Measurements from ENCODE around the gene LDLRAD4. TPM values are rescaled to one million over a fixed set of nuclear protein-coding genes. Genes with fewer than 3 reads are reported as not detected.

The LDLRAD4 gene
- total RNA-seq, 2 donors from 2014 or later = 112 to 120 TPM

DNA sequence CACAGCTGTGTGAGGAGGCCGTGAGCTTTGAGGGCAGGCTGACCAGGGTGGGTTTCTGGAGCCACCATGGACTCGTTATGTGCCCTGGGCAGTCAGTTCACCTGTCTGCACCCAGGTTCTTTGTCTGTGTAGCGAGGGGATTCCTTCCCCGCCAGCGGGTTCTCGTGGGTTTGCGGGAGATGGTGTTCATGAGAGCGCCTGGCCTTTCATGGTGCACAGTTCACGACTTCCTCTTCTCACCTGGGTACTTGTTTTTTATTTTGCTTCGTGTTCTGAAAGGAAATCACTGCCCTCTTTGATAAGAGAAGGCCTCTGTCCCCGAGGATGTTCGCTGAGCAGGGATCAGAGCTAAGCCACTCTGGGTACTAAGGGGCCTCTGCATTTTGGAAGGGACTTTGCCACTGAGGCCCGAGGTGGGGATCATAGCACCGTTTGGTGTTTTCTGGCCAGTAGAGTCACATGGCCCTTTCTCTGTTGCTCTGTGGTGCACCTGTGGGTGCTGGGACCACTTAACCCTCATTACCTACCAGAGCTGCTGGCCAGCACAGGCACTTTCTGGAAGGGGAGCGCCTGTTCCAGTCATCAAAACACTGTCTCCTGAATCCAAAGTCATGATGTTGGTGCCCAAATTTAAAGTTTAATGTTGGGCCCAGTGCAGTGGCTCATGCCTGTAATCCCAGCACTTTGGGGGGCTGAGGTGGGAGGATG, 78.5 kb downstream of the LDLRAD4 start:
- H3K4me1 Mint-ChIP-seq = peaks cover 3% of the 10 kb centered on the region
- H3K27me3 Mint-ChIP-seq = no peaks in the 10 kb centered on the region
- no peak overlapping the region for H3K4me3 Mint-ChIP-seq
- no peaks in the 10 kb centered on the region for H3K36me3 Mint-ChIP-seq (ENCODE audit: low read depth)
- H3K27ac Mint-ChIP-seq = peak overlapping the region; percentile 14
- ATAC-seq (no peak), DNase-seq (no peak)
- no peaks in the 10 kb centered on the region for H3K9me3 ChIP-seq (ENCODE audit: control insufficient read depth, low read length, poor library complexity, severe bottlenecking)

DNA sequence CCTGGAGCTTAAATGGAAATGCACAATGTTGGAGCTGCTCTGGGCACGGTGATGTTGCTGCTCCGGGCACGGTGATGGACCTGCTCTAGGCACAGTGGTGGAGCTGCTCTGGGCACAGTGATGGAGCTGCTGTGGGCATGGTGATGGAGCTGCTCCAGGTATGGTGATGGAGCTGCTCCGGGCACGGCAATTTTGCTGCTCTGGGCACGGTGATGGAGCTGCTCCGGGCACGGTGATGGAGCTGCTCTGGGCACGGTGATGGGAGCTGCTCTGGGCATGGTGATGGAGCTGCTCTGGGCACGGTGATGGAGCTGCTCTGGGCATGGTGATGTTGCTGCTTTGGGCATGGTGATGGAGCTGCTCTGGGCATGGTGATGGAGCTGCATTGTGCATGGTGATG, 79.7 kb downstream of the LDLRAD4 start:
- no peaks in the 10 kb centered on the region for H3K27me3 Mint-ChIP-seq
- no peak overlapping the region for H3K27ac Mint-ChIP-seq
- peaks cover 11% of the 10 kb centered on the region for H3K4me1 Mint-ChIP-seq
- no peaks in the 10 kb centered on the region for H3K36me3 Mint-ChIP-seq (ENCODE audit: low read depth)
- no peaks in the 10 kb centered on the region for H3K9me3 ChIP-seq (ENCODE audit: control insufficient read depth, low read length, poor library complexity, severe bottlenecking)
- DNase-seq (no peak), ATAC-seq (no peak)
- H3K4me3 Mint-ChIP-seq = no peak overlapping the region

DNA sequence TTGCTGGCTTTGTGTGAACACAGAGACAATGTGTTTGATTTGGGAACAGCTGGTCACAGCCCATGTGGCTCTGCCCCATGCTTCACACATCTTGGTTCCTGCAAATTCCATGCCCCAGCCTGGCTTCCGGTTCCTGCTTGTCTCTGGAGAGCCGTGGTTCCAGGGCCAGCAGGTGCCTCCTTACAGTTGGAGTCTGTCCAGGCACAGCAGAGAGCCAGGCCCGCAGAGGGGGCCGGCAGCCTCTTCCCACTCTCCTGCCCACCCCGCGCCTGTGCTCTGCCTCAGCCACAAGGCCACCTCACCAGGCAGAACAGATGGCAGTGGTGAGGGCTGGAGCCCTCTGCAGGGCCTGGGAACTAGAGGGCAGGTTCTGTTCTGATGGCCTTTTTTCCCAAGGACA, 81.5 kb downstream of the LDLRAD4 start:
- no peaks in the 10 kb centered on the region for H3K9me3 ChIP-seq (ENCODE audit: control insufficient read depth, low read length, poor library complexity, severe bottlenecking)
- ATAC-seq = no peak
- H3K36me3 Mint-ChIP-seq (ENCODE audit: low read depth) = no peaks in the 10 kb centered on the region
- H3K4me3 Mint-ChIP-seq = no peak overlapping the region
- no peaks in the 10 kb centered on the region for H3K27me3 Mint-ChIP-seq
- H3K4me1 Mint-ChIP-seq = peaks cover 14% of the 10 kb centered on the region
- H3K27ac Mint-ChIP-seq = no peak overlapping the region
- DNase-seq = no peak

DNA sequence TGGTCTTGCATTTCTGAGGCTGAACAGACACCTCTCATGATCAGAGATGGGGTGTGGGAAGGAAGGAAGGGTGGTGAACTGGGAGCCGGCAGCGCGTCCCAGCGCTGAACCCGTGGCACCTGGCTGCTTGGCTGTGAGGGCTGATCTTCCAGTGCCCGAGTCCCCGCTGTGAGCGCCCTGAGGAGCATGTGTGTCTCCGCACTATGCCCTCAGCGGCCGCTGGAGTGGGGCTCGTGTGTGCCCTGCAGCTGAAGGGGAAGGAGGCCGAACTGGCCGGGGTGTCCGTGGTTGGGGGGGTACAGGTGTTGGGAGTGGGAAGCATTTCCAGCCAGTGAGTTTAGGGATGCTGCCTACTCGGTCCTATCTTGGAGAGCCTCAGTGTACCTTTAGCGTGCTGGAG, 82.2 kb downstream of the LDLRAD4 start:
- H3K27me3 Mint-ChIP-seq = no peaks in the 10 kb centered on the region

DNA sequence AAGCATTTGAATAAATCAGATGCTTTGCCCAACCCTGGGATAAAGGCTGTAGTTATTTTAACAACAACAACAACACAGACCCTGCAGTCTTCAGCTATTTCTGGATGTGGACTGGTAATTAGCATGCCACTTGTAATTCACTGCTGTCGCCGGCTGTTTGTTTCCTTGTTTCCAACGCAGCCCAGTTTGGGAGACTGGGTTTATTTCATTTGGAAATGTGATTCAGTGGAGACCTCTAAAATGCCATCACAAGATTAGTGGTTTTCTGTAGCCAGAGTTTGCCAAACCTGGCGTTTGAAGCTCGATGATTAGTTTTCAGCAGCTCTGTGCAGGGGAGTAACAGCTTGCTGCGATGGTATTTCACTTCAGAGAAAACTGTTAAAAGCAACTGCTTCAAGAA, 83.5 kb downstream of the LDLRAD4 start:
- no peak overlapping the region for H3K27ac Mint-ChIP-seq
- H3K9me3 ChIP-seq (ENCODE audit: control insufficient read depth, low read length, poor library complexity, severe bottlenecking) = no peaks in the 10 kb centered on the region
- H3K4me3 Mint-ChIP-seq = no peak overlapping the region
- H3K4me1 Mint-ChIP-seq = peaks cover 17% of the 10 kb centered on the region
- ATAC-seq = no peak
- DNase-seq = no peak
- no peaks in the 10 kb centered on the region for H3K27me3 Mint-ChIP-seq
- no peaks in the 10 kb centered on the region for H3K36me3 Mint-ChIP-seq (ENCODE audit: low read depth)

More for the DNA sequence above, 82.2 kb downstream of the LDLRAD4 start:
- no peaks in the 10 kb centered on the region for H3K9me3 ChIP-seq (ENCODE audit: control insufficient read depth, low read length, poor library complexity, severe bottlenecking)
- no peak overlapping the region for H3K4me3 Mint-ChIP-seq
- H3K36me3 Mint-ChIP-seq (ENCODE audit: low read depth) = no peaks in the 10 kb centered on the region
- H3K27ac Mint-ChIP-seq = peak overlapping the region; percentile 45
- DNase-seq (no peak), ATAC-seq (no peak)
- peaks cover 14% of the 10 kb centered on the region for H3K4me1 Mint-ChIP-seq

DNA sequence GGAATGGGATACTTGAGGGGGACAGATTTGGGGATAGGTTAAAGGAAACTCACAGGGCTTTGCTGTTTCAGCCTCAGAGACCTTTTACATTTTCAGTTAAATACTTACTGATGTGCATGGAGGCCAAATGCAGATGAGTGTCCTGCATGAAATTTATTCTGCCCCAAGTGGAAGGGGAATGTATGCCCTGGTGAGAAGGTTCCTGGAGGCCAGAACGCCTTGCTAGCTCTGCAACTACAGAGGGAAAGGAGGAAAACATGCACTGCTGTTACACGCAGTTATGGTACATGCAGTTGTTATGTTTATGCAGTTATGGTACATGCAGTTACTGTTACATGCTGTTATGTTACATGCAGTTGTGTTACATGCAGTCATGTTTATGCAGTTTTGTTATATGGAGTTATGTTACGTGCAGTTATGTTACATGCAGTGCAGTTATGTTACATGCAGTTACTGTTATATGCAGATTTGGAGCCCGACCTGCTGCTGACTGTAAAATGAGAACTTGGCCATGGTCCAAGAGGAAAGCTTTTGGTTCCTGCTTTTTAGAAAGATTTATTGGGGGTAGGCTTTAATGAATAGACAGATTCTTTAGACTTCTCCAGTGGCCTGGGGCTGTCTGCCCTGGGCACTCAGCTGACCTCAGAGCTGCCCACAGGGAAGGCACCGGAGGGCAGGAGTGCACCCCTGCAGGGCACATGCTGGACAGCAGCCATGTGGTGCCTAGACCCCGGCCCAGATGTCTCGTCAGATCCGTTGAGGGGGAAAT, 84.1 kb downstream of the LDLRAD4 start:
- no peak overlapping the region for H3K4me3 Mint-ChIP-seq
- H3K27me3 Mint-ChIP-seq = no peaks in the 10 kb centered on the region
- no peaks in the 10 kb centered on the region for H3K9me3 ChIP-seq (ENCODE audit: control insufficient read depth, low read length, poor library complexity, severe bottlenecking)
- H3K36me3 Mint-ChIP-seq (ENCODE audit: low read depth) = no peaks in the 10 kb centered on the region
- peaks cover 18% of the 10 kb centered on the region for H3K4me1 Mint-ChIP-seq
- ATAC-seq (no peak), DNase-seq (no peak)
- peak overlapping the region; percentile 19 for H3K27ac Mint-ChIP-seq

DNA sequence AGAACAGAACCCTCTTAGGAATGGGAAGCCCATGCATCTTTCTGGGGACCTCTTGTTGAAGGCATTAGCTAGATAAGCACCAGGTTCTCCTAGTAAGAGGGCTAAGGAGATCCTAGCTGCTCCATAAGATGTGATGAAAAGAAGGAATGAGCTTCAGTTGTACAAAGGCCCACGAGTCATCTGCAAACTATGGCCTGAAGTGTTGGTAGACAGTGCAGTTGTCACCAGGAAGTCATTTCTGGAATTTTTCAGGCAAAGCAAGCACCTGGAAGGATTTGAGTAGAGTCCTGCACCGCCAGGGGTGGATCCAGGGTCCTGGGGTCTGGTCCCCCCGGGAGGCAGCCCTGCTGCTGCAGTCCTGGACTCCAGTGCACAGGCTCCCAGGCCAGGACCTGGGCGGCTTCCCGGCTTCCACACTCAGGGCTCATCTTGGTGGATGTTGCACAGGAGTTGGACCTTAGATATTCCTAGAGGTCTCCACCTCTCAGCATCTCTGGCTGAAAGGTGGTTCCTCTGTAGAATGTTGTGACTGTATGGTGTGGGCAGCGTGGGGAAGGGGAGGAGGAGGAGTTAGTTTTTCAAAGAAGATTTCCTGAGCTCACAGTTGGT, 85.3 kb downstream of the LDLRAD4 start:
- peaks cover 23% of the 10 kb centered on the region for H3K4me1 Mint-ChIP-seq
- no peak overlapping the region for H3K4me3 Mint-ChIP-seq
- ATAC-seq = no peak
- peak overlapping the region; percentile 19 for H3K27ac Mint-ChIP-seq
- no peak for DNase-seq
- no peaks in the 10 kb centered on the region for H3K9me3 ChIP-seq (ENCODE audit: control insufficient read depth, low read length, poor library complexity, severe bottlenecking)
- no peaks in the 10 kb centered on the region for H3K27me3 Mint-ChIP-seq
- no peaks in the 10 kb centered on the region for H3K36me3 Mint-ChIP-seq (ENCODE audit: low read depth)

DNA sequence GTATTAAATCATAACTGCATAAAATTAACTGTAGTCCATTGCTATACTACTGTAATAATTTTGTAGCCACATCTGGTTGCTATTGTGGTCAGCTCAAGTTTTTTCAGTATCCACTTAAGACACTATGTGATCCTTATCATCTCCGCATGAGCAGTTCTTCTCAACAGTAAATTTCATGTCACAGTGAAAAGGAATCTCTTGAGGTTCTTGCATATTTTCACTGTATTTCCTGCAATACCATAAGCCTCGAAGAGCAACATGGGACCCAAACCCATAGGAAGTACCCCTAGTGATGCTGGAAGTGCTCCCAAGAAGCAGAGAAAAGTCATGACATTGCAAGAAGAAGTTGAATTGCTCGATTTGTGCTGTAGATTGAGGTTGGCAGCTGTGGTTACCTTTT, 86.7 kb downstream of the LDLRAD4 start:
- peaks cover 23% of the 10 kb centered on the region for H3K4me1 Mint-ChIP-seq

DNA sequence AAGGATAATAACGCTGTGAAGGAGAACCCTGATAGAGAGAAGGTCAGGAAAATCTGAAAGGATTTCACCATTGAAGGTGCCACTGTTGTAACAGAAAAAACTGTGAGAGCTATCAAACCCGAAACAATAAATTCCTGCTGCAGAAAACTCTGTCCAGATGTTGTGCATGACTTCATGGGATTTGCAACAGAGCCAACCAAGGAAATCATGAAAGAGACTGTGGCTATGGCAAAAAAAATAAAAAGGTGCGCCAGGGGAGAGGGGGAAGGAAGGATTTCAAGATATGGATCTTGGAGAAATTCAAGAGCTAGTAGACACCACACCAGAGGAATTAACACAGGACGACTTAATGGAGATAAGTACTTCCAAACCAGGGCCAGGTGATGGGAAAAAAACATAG, 88.0 kb downstream of the LDLRAD4 start:
- no peaks in the 10 kb centered on the region for H3K9me3 ChIP-seq (ENCODE audit: control insufficient read depth, low read length, poor library complexity, severe bottlenecking)
- Mint-ChIP-seq H3K27me3 (no peaks in the 10 kb centered on the region), H3K36me3 (ENCODE audit: low read depth) (no peaks in the 10 kb centered on the region), H3K4me1 (peaks cover 20% of the 10 kb centered on the region), H3K4me3 (no peak overlapping the region), H3K27ac (no peak overlapping the region)
- ATAC-seq (no peak), DNase-seq (no peak)

More for the DNA sequence above, 86.7 kb downstream of the LDLRAD4 start:
- no peak for DNase-seq
- H3K36me3 Mint-ChIP-seq (ENCODE audit: low read depth) = no peaks in the 10 kb centered on the region
- no peaks in the 10 kb centered on the region for H3K27me3 Mint-ChIP-seq
- no peaks in the 10 kb centered on the region for H3K9me3 ChIP-seq (ENCODE audit: control insufficient read depth, low read length, poor library complexity, severe bottlenecking)
- H3K4me3 Mint-ChIP-seq = no peak overlapping the region
- no peak overlapping the region for H3K27ac Mint-ChIP-seq
- ATAC-seq = no peak

DNA sequence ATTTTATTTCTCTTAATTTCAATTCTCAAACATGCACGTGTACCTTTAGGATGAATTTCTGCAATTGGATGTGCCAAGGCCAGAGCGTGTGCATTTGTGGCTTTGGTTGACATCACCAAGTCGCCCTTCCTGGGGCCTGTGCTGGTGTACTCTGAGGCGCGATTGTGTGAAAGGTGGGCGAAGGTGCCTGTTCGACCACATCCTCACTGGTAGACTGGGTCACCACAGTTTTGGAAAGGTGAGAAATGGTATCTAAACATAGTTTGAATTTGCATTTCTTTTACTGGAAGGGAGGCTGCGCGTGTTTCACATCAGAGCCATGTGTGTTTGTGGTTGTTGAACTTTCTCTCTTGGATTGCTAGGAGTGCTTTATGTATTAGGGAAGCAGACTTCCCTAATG, 89.8 kb downstream of the LDLRAD4 start:
- Mint-ChIP-seq H3K4me3 (peak overlapping the region; percentile 0), H3K36me3 (ENCODE audit: low read depth) (no peaks in the 10 kb centered on the region), H3K27ac (no peak overlapping the region), H3K4me1 (peaks cover 16% of the 10 kb centered on the region), H3K27me3 (no peaks in the 10 kb centered on the region)
- ATAC-seq (no peak), DNase-seq (no peak)
- H3K9me3 ChIP-seq (ENCODE audit: control insufficient read depth, low read length, poor library complexity, severe bottlenecking) = no peaks in the 10 kb centered on the region

DNA sequence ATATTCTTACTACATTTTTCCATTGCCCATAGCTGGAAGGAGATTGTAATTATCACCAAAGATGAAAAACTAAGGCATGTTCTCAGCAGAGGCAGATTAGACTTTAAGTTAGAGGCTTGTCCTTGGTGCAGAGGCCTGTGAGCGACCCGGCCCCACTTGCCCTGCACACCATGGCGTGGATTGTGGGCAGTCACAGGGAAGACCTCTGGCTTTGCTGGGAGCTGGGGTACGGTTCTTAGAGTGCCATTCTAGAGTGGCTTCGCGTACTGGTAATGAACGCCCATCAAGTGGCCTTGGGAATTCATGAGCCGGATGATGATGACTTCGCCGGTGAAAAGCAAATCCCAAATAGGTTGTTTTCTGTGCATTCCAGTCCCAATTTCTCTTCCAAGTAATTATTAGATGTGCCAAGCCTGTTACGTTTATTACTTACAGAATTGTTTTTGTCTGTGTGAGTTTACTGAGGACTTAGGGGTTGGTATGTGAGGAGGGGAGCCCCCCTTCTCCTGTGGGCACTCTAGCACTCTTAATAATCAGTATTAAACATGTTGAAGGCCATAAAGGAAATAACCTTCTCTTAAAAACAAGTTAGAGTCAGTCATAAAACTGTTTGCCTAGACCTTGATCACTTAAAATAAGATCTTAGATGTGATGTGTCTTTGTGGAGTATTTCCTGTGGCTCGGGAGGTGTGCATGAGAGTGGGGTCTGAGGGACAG, 90.6 kb downstream of the LDLRAD4 start:
- no peaks in the 10 kb centered on the region for H3K27me3 Mint-ChIP-seq
- no peak for ATAC-seq
- no peaks in the 10 kb centered on the region for H3K36me3 Mint-ChIP-seq (ENCODE audit: low read depth)
- no peak overlapping the region for H3K27ac Mint-ChIP-seq
- no peak for DNase-seq
- no peaks in the 10 kb centered on the region for H3K9me3 ChIP-seq (ENCODE audit: control insufficient read depth, low read length, poor library complexity, severe bottlenecking)
- H3K4me3 Mint-ChIP-seq = no peak overlapping the region
- H3K4me1 Mint-ChIP-seq = peaks cover 14% of the 10 kb centered on the region

DNA sequence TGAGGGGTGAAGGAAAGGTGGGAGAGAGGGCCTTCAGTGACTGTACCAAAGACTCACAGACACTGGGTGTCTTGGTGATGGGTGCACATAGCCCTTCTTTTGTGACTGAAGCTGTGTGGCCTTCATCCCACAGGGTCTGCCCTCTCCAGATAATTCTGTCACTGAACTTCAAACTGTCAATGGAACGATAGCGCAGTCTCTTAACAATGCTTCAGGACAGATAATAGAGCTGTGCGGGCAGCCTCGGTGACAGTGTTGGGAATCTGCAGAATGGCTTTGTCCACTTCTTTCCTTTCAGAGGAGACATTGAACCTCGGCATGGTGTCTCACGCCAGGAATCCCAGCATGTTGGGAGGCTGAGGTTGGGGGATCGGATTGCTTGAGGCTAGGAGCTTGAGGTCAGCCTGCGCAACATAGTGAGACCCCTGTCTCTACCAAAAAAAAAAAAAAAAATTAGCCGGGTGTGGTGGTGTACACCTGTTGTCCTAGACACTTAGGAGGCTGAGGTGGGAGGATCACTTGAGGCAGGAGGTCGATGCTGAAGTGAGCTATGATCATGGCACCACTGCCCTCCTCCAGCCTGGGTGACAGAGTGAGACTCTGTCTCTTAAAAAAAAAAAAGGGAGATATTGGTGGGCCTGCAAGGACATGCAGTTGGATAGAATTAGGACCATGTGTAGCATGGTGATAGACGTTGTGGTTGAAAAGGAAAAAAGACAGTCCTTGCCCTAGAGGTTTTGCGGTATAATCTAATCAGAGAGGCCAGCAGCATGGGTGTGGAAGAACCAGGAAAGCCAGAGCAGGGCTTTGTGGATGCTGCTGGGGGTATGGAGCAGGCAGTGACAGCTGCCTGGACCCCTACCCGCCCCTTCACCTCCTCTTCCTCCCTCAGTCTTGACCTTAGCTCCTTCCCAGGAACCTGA, 91.4 kb downstream of the LDLRAD4 start:
- no peaks in the 10 kb centered on the region for H3K27me3 Mint-ChIP-seq
- no peak overlapping the region for H3K27ac Mint-ChIP-seq
- H3K36me3 Mint-ChIP-seq (ENCODE audit: low read depth) = no peaks in the 10 kb centered on the region
- H3K4me1 Mint-ChIP-seq = peaks cover 14% of the 10 kb centered on the region
- no peaks in the 10 kb centered on the region for H3K9me3 ChIP-seq (ENCODE audit: control insufficient read depth, low read length, poor library complexity, severe bottlenecking)
- no peak overlapping the region for H3K4me3 Mint-ChIP-seq
- no peak for DNase-seq
- no peak for ATAC-seq
